ENCODE data around the gene TNFRSF8. TPM values are rescaled to one million over a fixed set of nuclear protein-coding genes. Genes with fewer than 3 reads are reported as not detected.

TNFRSF8 gene
- total RNA-seq, 1 experiment from 2014 or later: 20.8 TPM

- no peaks in the 10 kb centered on the region; the same call in 1 of the 2 replicates for H3K27me3 Mint-ChIP-seq (ENCODE audit: low read depth)
- H3K4me3 Mint-ChIP-seq: no peak overlapping the region
- DNase-seq (ENCODE audit: low spot score): no peak
- H3K36me3 Mint-ChIP-seq: no peaks in the 10 kb centered on the region
- TF ChIP-seq ZNF138 (CRISPR knock-in tag; conservative IDR thresholded peaks at IDR 0.05) (no peak), USF2 (CRISPR knock-in tag; IDR thresholded peaks at IDR 0.05) (no peak), ZNF532 (CRISPR knock-in tag; IDR thresholded peaks at IDR 0.05; ENCODE audit: borderline replicate concordance) (no peak), PRDM15 (CRISPR knock-in tag; IDR thresholded peaks at IDR 0.05) (no peak), NR1H2 (CRISPR knock-in tag; IDR thresholded peaks at IDR 0.05) (no peak), HMGA2 (CRISPR knock-in tag; IDR thresholded peaks at IDR 0.05) (no peak), ZMAT4 (CRISPR knock-in tag; IDR thresholded peaks at IDR 0.05) (no peak), MAX (CRISPR knock-in tag; IDR thresholded peaks at IDR 0.05) (no peak), ZNF281 (CRISPR knock-in tag; IDR thresholded peaks at IDR 0.05) (no peak), ZSCAN18 (CRISPR knock-in tag; IDR thresholded peaks at IDR 0.05) (no peak), SMAD4 (CRISPR knock-in tag; IDR thresholded peaks at IDR 0.05) (no peak), RORB (CRISPR knock-in tag; IDR thresholded peaks at IDR 0.05) (no peak), OVOL2 (CRISPR knock-in tag; IDR thresholded peaks at IDR 0.05; ENCODE audit: borderline replicate concordance) (no peak), ZNF425 (CRISPR knock-in tag; conservative IDR thresholded peaks at IDR 0.05) (no peak)
- no peak overlapping the region for H3K27ac Mint-ChIP-seq
- H3K9me3 Mint-ChIP-seq: no peaks in the 10 kb centered on the region; the same call in 1 of the 2 replicates
- CTCF ChIA-PET: interaction anchor here (1.0 to 1.6 kb wide), 5 partner anchors 10 to 61 kb away, joined by 3 to 9 read pairs (median 5); no protein-coding TSS in a partner anchor
- peaks cover 25% of the 10 kb centered on the region for H3K4me1 Mint-ChIP-seq
- POLR2A ChIA-PET: no interaction called here
- no peak for ATAC-seq
These were observed 122.2 kb downstream of the TNFRSF8 start for GRCh38 chr1:12185036-12185917.
